ENCODE measurements around the gene ARID3B.
"Not testable (repeated sequence)": the region's sequence is repeated elsewhere in the genome, so short reads cannot be mapped to it uniquely, and the experiment has no call there.

The ARID3B gene, protein sequence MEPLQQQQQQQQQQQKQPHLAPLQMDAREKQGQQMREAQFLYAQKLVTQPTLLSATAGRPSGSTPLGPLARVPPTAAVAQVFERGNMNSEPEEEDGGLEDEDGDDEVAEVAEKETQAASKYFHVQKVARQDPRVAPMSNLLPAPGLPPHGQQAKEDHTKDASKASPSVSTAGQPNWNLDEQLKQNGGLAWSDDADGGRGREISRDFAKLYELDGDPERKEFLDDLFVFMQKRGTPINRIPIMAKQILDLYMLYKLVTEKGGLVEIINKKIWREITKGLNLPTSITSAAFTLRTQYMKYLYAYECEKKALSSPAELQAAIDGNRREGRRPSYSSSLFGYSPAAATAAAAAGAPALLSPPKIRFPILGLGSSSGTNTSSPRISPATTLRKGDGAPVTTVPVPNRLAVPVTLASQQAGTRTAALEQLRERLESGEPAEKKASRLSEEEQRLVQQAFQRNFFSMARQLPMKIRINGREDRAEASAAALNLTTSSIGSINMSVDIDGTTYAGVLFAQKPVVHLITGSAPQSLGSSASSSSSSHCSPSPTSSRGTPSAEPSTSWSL

DNA sequence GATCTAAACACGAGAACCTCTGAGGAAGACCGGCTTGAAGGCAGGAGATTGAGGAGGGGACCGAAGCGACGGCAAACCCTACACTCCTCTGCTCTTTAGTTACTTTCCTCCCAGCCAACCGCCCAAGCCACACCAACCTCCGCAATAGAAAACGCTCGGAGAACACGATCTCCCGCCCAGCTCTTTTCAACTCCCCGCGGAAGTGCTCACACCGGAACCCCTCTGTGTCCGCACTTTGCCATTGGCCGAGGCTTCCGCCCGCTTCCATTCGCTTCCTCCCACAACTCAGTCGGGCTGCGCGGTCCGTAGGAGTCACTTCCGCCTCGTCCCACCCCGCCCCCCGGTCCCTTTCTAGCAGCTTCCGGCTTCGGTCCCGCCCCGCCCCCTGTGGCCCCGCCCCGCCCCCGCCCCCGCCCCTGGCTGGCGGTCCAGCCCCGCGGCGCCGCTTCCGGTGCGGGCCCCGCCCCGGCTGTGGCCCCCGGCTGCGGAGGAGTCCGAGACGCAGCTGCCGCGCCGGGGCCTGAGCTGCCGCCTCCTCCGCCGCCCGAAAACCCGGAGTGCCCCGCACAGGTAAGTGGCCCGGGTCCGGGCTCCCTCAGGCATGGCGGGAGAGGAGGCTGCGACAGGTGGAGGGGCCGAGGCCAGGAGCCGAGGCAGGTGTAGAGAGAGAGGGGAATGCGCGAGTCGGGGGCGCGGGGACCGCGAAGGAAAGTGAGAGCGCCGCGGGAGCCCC is at the start of gene ARID3B:
ARID3B (plus strand) TSS at position 460 of the 733 bp plus-strand sequence. CDS start 2,717 bp downstream, outside the sequence.
- peak; percentile 92 for DNase-seq (ENCODE audit: low read depth)

DNA sequence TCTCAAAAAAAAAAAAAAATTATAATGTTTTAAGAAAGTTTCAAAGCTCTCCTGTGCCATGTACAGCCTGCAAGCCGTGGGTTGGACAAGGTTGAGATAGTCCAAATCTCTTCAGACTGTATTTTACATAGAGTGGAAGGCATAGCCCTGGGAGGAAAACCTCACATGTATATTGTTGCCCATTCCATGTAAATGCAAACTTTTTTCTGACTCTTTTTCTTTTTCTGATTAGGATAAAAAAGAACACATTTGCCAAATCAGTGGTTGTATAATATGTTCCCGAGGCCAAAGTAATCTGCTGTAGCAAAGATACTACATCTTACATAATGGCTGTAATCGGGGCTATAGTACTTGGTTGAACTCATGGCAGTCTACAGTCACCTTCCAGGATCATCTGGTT is 44.4 kb upstream of the ARID3B start:
- no peak for DNase-seq (ENCODE audit: low read depth)

DNA sequence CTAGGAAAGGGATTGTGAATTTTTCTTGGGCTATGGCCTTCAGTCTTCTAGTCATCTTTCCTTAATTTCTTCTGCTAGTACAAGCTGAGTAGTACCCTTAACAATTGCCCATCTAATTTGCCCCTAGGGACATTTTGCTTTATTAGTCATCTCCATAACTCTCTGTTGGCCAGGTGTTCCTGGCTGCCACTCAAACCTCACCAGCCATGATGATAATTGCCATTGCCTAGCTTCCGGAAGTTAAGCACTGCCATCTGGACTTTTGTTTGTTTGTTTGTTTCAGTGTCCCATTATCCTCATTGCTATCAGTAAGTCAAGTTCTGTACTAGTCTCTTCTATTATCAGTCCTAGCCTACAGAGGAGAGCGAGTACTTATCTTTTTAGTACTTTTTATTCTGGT is 43.4 kb upstream of the ARID3B start:
- DNase-seq (ENCODE audit: low read depth) = no peak

DNA sequence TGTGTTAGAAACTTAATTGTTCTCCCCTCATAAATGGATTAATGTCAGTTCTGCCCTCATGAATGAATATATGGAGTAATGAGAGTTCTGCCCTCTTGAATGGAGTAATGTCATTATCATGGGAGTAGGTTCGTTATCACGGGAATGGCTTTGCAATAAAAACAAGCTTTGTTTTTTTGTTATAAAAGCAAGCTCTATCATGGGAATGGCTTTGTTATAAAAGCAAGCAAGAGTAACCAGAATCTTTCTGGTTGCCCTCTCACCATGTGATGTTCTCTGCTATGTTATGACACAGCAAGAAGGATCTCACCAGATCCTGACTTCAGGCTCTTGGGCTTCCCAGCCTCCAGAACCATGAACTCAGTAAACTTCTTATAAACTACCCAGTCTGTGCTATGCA is 41.7 kb upstream of the ARID3B start:
- no peak for DNase-seq (ENCODE audit: low read depth)

DNA sequence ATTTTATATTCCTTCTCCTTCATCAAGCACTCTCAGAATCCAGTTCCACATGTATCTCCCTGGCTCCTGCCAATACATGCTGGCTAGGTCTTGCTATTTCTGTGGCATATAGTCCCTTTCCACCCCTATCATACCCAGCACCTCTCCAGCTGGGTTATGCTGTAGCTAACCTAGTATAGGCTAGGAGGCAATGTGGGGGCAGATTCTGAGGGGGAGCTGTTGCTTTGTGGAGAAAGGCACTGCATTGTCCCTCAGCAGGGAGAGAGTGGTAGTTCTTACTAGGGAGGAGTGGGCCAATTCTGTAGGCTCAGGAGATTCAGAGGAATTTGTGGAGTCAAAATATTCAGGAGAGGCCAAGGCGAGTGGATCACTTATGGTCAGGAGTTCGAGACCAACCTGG is 40.6 kb upstream of the ARID3B start:
- DNase-seq (ENCODE audit: low read depth) = no peak

DNA sequence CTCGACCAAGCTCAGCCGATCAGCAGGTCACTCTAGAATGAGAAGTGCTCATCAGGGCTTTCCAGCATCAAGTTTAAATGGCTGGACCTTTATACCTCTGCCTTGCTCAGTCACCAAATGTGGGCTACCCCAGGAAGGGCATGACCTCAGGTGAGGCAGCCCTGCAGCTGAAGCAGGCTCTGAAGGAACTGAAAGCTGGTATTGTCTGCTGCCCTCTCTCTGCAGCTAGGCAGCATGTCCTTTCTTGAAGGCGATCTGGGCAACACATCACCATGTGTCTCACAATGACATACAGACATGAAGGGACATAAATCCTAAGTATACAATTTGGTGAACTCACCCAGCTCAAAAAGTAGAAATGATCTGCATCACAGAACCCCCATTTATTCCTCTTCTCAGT is 38.7 kb upstream of the ARID3B start:
- no peak for DNase-seq (ENCODE audit: low read depth)

DNA sequence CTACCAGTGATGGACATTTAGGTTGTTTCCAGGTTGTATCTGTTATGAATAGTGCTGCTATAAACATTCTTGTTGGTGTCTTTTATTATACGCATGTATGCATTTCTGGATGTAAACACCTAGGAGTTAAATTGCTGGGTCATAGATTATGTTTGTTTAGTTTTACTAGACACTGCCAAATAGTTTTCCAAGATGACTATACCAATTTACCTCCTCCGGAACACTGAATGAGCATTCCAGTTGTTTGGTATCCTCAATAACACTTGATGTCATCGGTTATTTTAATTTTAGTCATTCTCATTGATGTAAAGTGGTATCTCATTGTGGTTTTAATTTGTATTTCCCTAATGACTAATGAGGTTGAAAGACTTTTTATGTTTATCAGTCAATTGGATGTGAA is 36.6 kb upstream of the ARID3B start:
- no peak for DNase-seq (ENCODE audit: low read depth)

DNA sequence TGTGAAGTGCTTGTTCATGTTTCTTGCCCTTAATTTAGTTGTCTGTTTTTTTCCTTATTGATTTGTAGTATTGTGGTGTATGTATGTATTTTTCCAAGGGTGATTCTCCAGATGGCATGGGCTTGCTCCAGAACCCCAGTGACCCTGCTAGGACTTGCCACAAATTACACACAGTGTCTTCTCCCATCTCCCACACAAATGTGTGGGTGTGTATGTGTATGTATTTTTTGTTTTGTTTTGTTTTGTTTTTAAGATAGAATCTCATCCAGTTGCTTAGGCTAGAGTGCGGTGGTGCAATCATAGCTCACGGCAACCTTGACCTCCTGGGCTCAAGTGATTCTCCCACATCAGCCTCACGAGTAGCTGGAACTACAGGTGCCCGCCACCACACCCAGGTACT is 36.2 kb upstream of the ARID3B start:
- DNase-seq (ENCODE audit: low read depth) = no peak

DNA sequence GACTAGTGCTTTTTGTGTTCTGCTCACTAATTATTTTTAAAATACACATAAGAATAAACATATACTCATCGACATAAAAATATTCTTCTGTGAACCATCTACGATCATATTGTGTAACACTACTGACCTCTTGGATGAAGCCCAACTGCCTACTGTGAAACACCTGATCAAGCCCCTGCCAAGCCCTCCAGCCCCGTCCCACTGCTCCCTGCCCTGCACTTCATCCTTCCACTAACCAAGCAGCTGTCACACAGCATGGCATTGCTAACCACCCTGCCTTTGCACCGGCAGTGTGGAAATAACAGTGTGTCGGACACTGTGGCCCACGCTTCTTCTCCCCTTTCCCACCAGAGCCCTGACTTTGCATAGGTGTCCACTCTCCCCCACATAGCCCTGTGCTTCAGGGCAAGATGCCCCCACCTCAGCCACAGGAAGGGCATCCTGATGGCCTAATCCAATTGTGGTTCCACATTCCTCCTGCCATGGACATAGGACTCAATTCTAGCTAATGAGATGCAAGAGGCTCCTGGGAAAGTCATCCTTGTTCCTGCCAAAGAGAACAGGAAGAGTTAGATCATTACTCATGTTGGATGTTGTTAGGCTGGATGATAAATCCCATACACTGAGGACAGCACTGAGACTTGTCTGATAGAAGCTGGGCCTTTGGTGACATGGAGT is 35.0 kb upstream of the ARID3B start:
- DNase-seq (ENCODE audit: low read depth) = no peak

DNA sequence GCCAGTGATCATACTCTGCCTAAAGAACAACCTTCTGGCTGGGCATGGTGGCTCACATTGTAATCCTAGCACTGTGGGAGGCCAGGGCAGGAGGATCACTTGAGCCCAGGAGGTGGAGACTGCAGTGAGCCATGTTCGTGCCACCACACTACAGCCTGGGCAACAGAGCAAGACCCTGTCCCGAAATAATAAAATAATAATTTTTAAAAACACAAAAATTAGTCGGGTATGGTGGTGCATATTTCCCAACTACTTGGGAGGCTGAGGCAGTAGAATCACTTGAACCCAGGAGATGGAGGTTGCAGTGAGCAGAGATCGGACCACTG is 34.5 kb upstream of the ARID3B start:
- no peak for DNase-seq (ENCODE audit: low read depth)

DNA sequence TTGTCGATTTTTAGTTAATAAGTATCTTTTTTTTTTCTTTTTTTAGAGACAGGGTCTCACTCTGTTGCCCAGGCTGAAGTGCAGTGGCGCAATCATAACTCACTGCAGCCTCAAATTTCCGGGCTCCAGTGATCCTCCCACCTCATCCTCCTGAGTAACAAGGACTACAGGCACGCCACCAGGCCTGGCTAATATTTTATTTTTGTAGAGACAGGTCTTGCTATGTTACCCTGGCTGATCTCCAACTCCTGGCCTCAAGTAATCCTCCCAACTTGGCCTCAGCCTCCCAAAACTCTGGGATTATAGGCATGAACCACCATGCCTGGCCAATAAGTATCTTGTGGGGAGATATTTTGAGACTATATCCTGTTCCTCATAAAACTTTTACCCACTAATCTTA is 29.4 kb upstream of the ARID3B start:
- DNase-seq (ENCODE audit: low read depth) = no peak

DNA sequence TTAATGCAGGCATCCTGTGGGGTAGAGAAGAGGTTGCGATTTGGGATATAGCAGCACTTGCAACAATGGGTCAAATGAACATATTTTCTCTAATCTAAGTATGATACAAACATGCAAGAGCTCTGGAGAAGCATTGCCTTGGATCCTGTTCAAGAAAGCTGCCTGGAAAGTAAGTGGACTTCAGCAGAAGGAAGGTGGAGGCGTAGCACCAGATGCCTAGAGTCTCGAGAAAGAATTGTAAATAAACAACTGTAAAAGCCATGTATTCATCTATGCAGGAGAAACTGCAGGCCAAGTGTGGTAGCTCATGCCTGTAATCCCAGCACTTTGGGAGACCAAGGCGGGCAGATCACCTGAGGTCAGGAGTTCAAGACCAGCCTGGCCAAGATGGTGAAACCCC is 27.0 kb upstream of the ARID3B start:
- not testable (repeated sequence) for DNase-seq (ENCODE audit: low read depth)

DNA sequence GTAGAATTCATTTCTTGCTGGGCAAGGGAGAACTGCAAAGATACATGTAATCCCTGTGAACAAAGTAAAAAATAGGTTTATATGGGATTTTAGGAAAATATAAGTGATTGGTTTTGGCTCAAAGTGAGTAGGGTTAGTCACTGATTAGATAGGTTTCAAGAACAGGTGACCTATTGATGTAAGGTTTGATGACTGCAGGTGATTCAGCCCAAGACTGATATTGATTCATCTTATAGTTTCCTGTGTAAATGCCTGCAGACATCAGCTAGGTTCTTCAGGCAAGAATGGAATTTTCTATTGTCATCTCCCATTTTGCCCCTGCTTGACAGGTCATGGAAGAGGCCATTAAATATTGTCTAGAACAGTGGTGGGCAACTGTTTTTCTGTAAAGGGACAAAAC is 23.9 kb upstream of the ARID3B start:
- no peak for DNase-seq (ENCODE audit: low read depth)

DNA sequence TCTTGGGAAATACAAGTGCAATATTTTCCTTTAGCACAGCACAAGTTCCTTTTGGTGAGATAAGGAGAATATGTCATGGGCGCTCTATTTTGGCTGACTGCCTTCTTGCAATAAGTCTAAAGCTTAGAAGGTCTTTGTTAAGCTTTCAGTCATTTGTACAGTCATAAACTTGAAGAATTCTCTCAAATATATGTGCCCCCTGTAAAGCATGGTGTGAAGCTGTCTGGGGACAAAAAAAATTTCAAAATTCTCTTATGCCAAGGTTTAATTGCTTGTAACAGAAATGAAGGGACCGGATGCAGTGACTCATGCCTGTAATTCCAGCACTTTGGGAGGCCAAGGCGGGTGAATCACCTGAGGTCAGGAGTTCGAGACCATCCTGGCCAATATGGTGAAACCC is 21.7 kb upstream of the ARID3B start:
- DNase-seq (ENCODE audit: low read depth) = no peak

DNA sequence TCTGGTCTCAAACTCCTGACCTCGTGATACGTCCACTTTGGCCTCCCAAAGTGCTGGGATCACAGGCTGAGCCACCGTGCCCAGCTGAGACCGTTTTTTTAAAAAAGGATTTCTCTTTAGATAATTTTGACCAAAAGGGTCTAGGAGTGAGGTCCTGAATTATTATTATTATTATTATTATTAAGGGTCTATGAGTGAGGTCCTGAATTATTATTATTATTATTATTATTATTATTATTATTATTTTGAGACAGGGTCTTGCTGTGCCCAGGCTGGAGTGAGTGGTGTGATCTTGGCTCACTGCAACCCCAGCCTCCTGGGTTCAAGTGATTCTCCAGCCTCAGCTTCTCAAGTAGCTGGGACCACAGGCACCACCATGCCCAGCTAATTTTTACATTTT is 20.6 kb upstream of the ARID3B start:
- DNase-seq (ENCODE audit: low read depth) = no peak

DNA sequence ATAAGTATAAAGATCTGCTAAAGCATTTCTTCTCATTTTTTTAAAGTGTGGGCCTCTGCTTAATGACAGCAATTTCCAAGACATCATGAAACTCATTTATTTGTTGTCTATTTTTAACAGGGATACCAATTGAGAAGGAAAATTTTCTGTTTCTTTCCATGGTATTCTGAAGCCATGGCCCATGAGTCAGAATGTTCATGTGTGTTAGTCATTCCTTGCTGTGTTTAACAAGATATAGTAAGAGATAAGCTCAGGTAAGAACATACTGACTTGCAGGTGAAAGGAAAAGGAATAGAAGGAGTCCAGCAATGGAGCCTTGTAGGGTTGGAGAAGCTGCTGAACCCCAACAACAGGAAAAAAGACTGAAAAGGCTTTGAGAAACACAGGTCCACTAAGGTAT is 17.0 kb upstream of the ARID3B start:
- no peak for DNase-seq (ENCODE audit: low read depth)

DNA sequence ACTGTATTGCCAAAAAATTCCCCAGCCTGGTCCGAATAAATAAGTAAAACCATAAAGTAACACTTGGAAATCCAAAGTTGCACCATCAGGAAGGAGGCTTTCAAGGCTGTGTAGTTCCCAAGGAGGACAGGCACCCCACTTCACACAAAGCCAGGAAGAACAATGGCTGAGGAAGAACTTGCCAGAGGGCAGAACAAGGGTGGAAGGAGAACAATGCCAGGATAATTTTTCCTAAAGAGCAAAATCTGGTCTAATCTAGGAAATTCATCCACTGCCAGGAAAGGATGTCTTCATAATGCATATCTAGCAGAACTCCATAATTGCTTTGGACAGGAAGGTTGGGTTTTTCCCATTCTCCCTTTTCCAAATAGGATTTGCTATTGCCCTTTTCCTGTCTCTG is 15.7 kb upstream of the ARID3B start:
- DNase-seq (ENCODE audit: low read depth) = no peak

DNA sequence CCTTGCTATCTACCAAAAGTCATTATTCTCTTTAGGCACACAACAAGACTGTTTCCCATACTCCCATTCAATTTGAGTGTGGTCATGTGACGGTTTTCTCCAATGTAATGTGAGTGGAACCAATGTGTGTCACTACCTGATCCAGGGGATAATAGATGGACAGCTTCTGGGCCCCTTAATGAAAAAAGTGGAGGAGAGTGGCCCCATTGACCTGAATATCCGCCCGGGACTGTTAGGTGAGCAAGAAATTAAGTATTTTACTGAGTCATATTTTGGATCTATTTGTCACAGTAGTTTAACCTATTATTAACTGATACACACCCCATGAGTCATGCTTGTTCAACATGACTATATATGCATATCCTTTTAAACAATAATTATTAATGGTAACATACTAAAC is 15.1 kb upstream of the ARID3B start:
- no peak for DNase-seq (ENCODE audit: low read depth)

DNA sequence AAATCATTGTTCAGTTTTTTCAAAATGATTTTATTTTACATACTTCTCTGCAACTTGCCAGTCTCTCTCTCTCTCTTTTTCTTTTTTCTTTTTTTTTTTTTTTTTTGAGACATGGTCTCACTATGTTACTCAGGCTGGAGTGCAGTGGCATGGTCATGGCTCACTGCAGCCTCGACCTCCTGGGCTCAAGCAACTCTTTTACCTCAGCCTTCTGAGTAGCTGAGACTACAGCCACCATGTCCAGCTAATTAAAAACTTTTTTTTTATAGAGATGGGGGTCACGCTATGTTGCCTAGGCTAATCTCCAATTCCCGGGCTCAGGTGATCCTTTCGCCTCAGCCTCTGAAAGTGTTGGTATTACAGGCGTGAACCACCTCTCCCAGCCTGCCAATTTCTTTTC is 12.1 kb upstream of the ARID3B start:
- no peak for DNase-seq (ENCODE audit: low read depth)

DNA sequence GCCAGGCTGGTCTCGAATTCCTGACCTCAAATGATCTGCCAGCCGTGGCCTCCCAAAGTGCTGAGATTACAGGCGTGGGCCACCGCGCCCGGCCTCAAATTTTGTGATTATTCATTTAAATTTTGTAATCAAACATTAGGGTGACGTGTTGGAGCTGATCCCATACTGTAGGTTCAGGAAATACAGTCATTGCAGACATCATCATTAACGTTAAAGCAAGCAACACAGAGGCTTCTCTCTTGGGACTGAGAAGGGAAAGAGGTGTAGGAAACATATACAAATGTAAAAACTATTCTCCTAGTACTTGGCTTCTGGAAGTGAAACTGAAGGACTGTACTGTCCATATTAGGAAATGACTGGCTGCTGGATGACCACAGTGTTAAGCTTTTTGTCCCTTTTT is 11.1 kb upstream of the ARID3B start:
- DNase-seq (ENCODE audit: low read depth) = no peak

DNA sequence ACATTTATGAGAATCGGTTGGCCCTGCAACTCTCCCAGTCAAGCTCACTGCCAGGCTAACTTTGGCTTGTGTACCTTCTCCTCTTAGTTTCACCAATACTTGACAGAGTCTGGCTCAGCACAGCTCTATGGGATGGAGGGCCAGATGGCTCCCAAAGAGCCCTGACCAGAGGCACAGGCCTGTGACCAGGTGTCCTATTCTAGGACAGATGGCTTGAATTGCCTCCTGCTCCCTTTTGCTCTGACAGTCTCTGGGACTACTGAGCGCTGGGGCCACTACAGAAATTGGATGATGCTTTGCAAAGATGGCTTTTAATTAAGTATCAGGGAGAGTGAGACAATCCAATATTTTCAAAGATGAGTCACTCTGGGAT is 10.3 kb upstream of the ARID3B start:
- no peak for DNase-seq (ENCODE audit: low read depth)

DNA sequence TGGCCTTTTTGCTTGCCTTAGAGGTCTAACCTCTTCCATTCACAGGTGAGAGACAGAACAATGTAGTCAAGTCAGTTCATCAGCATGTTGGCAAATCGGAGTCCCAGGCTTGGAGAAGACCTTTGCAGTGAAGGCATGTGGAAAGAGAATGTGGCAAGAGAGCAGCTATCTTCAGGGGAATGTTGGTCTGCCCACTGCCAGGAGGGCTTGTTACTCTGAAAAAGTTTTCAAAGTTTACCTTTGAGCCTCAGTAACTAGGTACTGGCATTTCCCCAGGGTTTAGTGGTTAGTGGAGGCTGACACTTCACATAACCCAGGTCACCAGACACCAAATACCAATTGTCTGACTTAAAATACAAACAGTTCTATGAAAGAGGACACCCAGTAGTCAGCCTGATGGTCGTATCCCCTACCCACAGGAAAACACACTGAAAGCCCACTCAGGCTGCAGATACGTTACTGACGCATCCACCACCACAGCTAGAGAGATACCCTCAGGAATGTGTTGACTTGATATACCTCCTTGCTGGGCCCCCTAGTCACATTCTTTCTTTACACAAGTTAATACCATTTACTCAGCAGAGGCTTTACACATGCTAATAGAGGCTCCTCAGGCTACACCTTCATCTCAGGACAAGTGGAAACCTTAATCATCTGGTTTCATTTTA is 9.7 kb upstream of the ARID3B start:
- no peak for DNase-seq (ENCODE audit: low read depth)

All from stimulated activated CD8-positive, alpha-beta memory T cell treated with anti-CD3 and anti-CD28 coated beads, Interleukin-7, amount 100 ng/mL, for 24 hours (primary cell).